Ishikawa (cell line): Measurements from ENCODE around the gene SH3RF3.

Experiments used
- CEBPB ChIP-seq: IDR thresholded peaks from 2 replicates; pipeline ENCODE4 v1.6.1; 2012
- EP300 ChIP-seq: IDR thresholded peaks from 2 replicates; pipeline ENCODE4 v1.6.1; 2012; ENCODE audit warnings: borderline replicate concordance
- NFIC ChIP-seq: IDR thresholded peaks from 2 replicates; pipeline ENCODE4 v1.6.1; 2012
- TAF1 ChIP-seq: IDR thresholded peaks from 2 replicates; pipeline ENCODE4 v1.6.1; 2012; ENCODE audit warnings: low read depth, mild to moderate bottlenecking
- TEAD4 ChIP-seq: IDR thresholded peaks from 2 replicates; pipeline ENCODE4 v1.6.1; 2012
- ZBTB7A ChIP-seq: IDR thresholded peaks from 2 replicates; pipeline ENCODE4 v1.6.1; 2012; ENCODE audit warnings: low read depth
- TF ChIP-seq, protein P1 (sequence below): IDR thresholded peaks from 2 replicates; pipeline ENCODE4 v1.6.1; 2012
- TF ChIP-seq, protein P2 (sequence below): IDR thresholded peaks from 2 replicates; pipeline ENCODE4 v1.6.1; 2012
- TF ChIP-seq, protein P3 (sequence below): IDR thresholded peaks from 2 replicates; pipeline ENCODE4 v1.6.1; 2012; ENCODE audit warnings: low read depth, mild to moderate bottlenecking

DNA sequence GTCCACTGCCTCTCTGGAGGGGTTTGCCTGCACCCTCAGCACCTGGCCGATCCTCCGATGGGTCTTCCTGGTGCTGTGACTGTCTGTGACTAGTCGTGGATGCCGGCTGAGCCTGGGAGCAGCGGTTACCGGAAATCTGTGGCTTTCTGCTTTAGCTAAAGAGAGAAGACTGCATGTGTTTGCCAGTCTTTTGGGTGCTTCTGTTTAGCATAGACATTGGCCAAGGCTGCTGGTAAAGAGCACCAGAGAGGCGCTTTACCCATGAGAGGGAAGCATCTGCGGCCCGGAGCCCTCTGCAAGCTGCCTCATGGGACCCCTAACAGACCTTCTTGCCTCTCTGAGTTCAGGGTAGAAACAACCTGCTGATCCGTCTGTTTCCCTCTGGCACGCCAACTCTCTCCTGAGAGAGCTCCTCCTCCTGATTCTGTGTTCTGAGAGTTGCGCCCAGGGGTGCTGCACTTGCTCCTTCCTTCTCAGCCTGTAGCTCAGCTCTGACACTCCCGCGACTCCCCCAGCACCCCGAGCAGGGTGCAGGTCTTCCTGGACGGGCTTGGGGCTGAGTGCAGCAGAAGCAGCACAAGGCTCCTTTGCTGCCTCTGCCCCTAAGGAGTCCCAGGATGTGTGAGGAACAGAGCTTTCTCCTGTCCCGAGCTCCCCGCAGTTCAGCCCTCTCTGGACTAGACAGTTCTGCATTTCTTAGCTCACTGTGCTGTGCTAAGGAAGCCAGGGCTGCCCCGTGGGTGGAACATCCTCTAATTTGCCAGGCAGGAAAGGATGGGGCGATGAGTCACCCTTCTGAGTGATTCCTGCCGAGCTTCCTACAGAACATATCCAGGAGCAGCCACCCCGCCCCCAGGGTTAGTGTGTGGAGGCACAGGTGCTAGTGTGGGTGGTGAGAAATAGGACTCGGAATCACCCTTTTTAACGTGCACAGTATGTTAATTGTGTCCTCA lies 203.2 kb downstream of the SH3RF3 start:
- no peak for TF ChIP-seq TEAD4
- no peak for TF ChIP-seq NFIC
- TF ChIP-seq ZBTB7A: no peak
- TF ChIP-seq, protein P1, sequence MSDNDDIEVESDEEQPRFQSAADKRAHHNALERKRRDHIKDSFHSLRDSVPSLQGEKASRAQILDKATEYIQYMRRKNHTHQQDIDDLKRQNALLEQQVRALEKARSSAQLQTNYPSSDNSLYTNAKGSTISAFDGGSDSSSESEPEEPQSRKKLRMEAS: no peak
- TF ChIP-seq, protein P2, sequence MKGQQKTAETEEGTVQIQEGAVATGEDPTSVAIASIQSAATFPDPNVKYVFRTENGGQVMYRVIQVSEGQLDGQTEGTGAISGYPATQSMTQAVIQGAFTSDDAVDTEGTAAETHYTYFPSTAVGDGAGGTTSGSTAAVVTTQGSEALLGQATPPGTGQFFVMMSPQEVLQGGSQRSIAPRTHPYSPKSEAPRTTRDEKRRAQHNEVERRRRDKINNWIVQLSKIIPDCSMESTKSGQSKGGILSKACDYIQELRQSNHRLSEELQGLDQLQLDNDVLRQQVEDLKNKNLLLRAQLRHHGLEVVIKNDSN: no peak
- TF ChIP-seq EP300: no peak
- TF ChIP-seq, protein P3, sequence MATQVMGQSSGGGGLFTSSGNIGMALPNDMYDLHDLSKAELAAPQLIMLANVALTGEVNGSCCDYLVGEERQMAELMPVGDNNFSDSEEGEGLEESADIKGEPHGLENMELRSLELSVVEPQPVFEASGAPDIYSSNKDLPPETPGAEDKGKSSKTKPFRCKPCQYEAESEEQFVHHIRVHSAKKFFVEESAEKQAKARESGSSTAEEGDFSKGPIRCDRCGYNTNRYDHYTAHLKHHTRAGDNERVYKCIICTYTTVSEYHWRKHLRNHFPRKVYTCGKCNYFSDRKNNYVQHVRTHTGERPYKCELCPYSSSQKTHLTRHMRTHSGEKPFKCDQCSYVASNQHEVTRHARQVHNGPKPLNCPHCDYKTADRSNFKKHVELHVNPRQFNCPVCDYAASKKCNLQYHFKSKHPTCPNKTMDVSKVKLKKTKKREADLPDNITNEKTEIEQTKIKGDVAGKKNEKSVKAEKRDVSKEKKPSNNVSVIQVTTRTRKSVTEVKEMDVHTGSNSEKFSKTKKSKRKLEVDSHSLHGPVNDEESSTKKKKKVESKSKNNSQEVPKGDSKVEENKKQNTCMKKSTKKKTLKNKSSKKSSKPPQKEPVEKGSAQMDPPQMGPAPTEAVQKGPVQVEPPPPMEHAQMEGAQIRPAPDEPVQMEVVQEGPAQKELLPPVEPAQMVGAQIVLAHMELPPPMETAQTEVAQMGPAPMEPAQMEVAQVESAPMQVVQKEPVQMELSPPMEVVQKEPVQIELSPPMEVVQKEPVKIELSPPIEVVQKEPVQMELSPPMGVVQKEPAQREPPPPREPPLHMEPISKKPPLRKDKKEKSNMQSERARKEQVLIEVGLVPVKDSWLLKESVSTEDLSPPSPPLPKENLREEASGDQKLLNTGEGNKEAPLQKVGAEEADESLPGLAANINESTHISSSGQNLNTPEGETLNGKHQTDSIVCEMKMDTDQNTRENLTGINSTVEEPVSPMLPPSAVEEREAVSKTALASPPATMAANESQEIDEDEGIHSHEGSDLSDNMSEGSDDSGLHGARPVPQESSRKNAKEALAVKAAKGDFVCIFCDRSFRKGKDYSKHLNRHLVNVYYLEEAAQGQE: no peak
- TF ChIP-seq CEBPB: no peak
- no peak for TF ChIP-seq TAF1
